ENCODE results near the gene MPL.

Gene MPL

DNA sequence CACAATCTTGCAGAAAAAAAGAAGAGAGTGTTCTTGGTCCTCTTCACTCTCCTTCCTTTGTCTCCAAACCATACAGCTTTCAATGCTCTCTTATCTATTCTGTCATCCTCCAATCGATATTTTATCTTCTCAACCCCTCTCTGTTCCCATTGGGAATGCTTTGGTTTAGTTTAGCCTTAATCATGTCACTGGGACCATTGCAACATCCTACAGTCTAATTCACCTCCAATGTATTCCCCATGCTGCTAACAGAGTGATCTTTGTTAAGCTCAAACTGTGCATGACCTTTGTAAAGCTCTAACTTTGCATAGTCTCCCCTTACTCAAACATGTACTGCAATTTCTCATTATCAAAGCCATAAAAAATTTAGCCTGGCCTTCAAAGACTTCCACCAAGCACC lies 2.9 kb downstream of the MPL start:
- Histone ChIP-seq H3K4me1 (peaks cover 0 to 7% (median 0%) of the 10 kb centered on the region in 4 donors), H3K27me3 (no peaks in the 10 kb centered on the region), H3K36me3 (no peaks in the 10 kb centered on the region), H3K4me3 (no peak overlapping the region), H3K27ac (no peak overlapping the region), H3K9me3 (no peaks in the 10 kb centered on the region)
- intact Hi-C loops (cut with DNase I; ENCODE audit: low total_unique reads): loop anchor here (10.0 kb wide), 1 partner anchor 416 kb away; no protein-coding TSS in a partner anchor
- TF ChIP-seq, protein P1, sequence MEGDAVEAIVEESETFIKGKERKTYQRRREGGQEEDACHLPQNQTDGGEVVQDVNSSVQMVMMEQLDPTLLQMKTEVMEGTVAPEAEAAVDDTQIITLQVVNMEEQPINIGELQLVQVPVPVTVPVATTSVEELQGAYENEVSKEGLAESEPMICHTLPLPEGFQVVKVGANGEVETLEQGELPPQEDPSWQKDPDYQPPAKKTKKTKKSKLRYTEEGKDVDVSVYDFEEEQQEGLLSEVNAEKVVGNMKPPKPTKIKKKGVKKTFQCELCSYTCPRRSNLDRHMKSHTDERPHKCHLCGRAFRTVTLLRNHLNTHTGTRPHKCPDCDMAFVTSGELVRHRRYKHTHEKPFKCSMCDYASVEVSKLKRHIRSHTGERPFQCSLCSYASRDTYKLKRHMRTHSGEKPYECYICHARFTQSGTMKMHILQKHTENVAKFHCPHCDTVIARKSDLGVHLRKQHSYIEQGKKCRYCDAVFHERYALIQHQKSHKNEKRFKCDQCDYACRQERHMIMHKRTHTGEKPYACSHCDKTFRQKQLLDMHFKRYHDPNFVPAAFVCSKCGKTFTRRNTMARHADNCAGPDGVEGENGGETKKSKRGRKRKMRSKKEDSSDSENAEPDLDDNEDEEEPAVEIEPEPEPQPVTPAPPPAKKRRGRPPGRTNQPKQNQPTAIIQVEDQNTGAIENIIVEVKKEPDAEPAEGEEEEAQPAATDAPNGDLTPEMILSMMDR (IDR thresholded peaks at IDR 0.05): no peak
- DNase-seq: no peak

DNA sequence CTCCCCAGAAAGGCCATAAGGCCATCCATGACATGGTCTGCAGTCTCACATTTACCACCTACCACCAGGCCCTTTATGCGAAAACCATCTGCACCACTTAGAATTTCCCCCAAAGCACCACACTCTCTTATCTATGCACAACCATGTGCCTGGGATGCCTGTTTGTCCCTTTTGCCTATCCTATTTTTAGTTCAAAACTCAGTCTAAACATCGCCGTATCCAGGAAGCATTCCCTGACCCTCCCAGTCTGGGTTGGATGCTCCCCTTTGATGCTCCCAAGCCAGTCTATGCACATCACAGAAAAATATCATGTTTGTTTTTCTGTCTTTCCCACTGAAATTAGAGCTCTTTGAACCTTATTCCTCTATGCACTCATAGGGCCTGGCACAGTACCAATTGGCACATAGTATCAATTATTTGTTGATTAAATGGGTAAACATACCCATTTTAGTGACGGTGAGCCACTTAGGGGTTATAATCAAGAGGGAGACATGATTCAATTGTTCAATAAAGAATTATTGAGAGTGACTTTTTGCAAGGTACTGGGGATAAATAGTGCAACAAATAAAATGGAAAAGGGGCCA lies 6.7 kb downstream of the MPL start:
- no peaks in the 10 kb centered on the region for H3K9me3 ChIP-seq
- no peak overlapping the region for H3K4me3 ChIP-seq
- peak in 1 of 2 donors; percentile 34 for DNase-seq
- H3K27me3 ChIP-seq: no peaks in the 10 kb centered on the region
- H3K36me3 ChIP-seq: no peaks in the 10 kb centered on the region
- no peak overlapping the region for H3K27ac ChIP-seq
- TF ChIP-seq, protein P1 (IDR thresholded peaks at IDR 0.05): no peak
- H3K4me1 ChIP-seq: peaks cover 0 to 12% (median 5%) of the 10 kb centered on the region in 4 donors
- intact Hi-C loops (cut with DNase I; ENCODE audit: low total_unique reads): loop anchor here (10.0 kb wide), 1 partner anchor 420 kb away; no protein-coding TSS in a partner anchor

DNA sequence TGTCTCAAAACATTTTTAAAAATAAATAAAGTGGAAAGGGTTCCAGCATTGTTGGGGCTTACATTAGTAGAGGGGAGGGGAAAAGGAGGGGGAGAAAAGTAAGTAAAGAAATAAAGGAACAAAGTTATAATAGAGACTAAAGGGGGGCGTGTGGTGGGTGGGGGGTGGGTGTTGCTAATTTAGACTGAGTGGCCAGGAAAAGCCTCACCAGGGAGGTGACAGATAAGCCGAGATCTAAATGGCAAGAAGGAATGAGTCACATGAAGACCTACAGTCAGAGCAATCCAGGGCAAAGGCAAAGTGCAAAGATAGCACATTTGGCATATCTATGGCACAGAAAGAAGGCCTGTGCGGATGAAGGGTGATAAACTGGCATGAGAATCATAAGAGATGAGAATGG lies 7.5 kb downstream of the MPL start:
- peaks cover 0 to 20% (median 10%) of the 10 kb centered on the region in 4 donors for H3K4me1 ChIP-seq

DNA sequence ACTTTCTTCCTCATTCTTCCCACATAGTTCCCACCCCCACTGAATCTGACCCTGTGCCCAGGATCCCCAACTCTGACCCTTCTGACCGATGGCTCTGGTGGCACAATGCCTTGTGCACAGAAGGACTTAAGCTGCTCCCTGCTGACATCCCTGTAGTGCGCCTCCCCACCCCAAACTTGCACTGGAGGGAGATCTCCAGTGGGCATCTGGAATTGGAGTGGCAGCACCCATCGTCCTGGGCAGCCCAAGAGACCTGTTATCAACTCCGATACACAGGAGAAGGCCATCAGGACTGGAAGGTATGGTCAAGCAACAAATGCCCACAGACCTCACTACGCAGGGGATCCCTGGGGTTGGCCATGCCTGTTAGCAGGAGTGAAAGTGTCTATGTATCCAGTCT lies 9.0 kb downstream of the MPL start:
- peaks cover 0 to 21% (median 10%) of the 10 kb centered on the region in 4 donors for H3K4me1 ChIP-seq
- TF ChIP-seq, protein P1 (IDR thresholded peaks at IDR 0.05): no peak
- intact Hi-C loops (cut with DNase I; ENCODE audit: low total_unique reads): loop anchor here (10.0 kb wide), 1 partner anchor 422 kb away; no protein-coding TSS in a partner anchor
- H3K36me3 ChIP-seq: no peaks in the 10 kb centered on the region
- no peaks in the 10 kb centered on the region for H3K27me3 ChIP-seq
- no peak overlapping the region for H3K4me3 ChIP-seq
- no peak for DNase-seq
- H3K27ac ChIP-seq: no peak overlapping the region
- H3K9me3 ChIP-seq: no peaks in the 10 kb centered on the region

More for the DNA sequence above, 7.5 kb downstream of the MPL start:
- H3K27me3 ChIP-seq: no peaks in the 10 kb centered on the region
- H3K4me3 ChIP-seq: no peak overlapping the region
- peak overlapping the region in 1 of 2 donors; percentile 7 for H3K27ac ChIP-seq
- DNase-seq: peak in 1 of 2 donors; percentile 11
- intact Hi-C loops (cut with DNase I; ENCODE audit: low total_unique reads): loop anchor here (10.0 kb wide), 1 partner anchor 420 kb away; no protein-coding TSS in a partner anchor
- TF ChIP-seq, protein P1 (IDR thresholded peaks at IDR 0.05): no peak
- no peaks in the 10 kb centered on the region for H3K36me3 ChIP-seq
- H3K9me3 ChIP-seq: no peaks in the 10 kb centered on the region

DNA sequence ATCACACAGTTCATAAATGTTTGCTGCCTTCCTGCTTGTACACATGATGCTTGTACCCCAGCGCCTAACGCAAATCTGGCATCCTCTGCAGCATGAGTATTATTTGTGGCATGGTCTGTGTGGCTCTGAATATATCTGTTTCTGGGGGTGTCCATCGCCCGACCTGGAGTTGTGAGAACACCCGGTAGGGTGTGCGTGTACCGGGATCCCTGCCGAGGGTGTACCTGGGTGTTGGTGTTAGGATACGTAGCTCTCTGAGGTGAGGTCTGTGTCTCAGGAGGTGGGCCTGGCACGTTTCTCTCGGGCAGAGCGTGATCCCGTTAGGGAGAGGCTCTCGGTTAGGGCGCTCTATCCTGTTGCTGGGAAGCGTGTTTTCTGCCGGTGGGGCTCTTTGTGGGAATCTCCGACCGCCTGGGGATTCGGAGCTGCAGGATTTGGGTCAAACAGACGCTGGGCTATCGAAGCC lies 10.8 kb downstream of the MPL start:
- no peaks in the 10 kb centered on the region for H3K27me3 ChIP-seq
- TF ChIP-seq, protein P1 (IDR thresholded peaks at IDR 0.05): no peak
- intact Hi-C loops (cut with DNase I; ENCODE audit: low total_unique reads): loop anchor here (10.0 kb wide), 1 partner anchor 424 kb away; no protein-coding TSS in a partner anchor
- H3K4me1 ChIP-seq: peaks cover 0 to 21% (median 10%) of the 10 kb centered on the region in 4 donors
- H3K4me3 ChIP-seq: peak overlapping the region; percentile 59 to 82
- no peaks in the 10 kb centered on the region for H3K36me3 ChIP-seq
- peak in 1 of 2 donors; percentile 37 for DNase-seq
- no peaks in the 10 kb centered on the region for H3K9me3 ChIP-seq
- peak overlapping the region; percentile 86 to 93 for H3K27ac ChIP-seq
